HG02870 (cell line): ENCODE measurements around the gene TUBE1.
"Not testable (repeated sequence)": the region's sequence is repeated elsewhere in the genome, so short reads cannot be mapped to it uniquely, and the experiment has no call there.

ENCODE experiments used
- ATAC-seq: cut with Tn5 transposase; IDR thresholded peaks from one replicate; pipeline ENCODE4 v1.9.1; 2021; ENCODE audit warnings: mild to moderate bottlenecking, moderate library complexity; ENCODE audit not compliant: unreplicated experiment

The TUBE1 gene, protein sequence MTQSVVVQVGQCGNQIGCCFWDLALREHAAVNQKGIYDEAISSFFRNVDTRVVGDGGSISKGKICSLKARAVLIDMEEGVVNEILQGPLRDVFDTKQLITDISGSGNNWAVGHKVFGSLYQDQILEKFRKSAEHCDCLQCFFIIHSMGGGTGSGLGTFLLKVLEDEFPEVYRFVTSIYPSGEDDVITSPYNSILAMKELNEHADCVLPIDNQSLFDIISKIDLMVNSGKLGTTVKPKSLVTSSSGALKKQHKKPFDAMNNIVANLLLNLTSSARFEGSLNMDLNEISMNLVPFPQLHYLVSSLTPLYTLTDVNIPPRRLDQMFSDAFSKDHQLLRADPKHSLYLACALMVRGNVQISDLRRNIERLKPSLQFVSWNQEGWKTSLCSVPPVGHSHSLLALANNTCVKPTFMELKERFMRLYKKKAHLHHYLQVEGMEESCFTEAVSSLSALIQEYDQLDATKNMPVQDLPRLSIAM

DNA sequence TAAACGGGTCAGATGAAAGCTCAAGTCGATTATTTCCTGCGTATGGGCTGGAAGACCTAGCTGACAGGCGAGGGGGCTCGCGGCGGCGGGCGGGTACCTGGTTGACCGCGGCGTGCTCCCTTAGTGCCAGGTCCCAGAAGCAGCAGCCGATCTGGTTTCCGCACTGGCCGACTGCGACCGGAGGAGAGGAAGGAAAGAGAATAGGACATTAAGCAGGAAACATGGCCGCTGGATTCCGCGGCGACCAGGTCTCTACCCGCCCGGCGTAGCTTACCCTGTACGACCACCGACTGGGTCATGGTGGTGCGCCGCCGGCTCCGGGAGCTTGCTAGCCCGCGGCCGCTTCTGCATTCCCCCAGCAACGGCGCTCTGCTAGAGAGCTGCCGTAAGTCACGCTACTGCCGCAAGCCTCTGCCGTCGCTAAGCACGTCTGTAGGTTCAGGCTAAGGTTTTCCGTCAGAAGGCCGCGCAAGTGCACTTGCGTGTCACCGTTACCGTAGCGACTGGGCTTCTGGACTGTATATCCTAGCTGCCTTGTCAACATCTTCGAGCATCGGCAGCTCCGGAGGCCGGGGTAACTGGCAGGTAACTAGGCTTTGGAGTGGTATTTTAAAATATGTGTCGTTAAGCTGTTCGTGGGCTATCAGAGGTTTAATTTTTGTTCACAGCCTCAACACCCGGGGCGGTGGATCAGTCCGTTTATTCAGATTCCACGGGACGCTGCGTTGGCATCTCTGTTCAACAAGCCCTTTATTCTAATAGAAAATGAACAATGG lies at the start of gene TUBE1, which contains the start of gene FAM229B:
TSS of gene TUBE1 (minus strand) at position 347 of the 776 bp plus-strand sequence. CDS start at position 299, 48 bp downstream.
TSS of gene FAM229B (plus strand) at position 456 of the 776 bp plus-strand sequence. CDS start 11,693 bp downstream, outside the sequence.
- peak; percentile 97 for ATAC-seq

DNA sequence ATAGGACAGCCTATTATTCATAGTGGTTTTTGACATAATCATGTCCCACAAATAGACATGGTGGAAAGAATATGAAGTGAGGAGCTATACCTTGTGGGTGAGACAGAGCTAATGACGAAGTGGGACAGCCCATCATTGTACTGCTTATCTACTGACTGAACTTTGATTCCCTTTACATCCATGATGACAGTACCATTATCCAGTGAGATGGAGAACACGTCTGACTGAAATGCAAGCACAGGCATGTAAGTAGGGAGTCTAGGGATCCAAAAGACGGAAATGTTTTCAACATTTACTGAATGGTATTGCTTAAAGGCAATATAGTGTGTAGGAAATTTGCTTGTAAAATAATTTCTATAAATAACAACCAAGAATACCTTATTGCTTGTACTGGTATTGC lies 43.6 kb upstream of the TUBE1 start:
- no peak for ATAC-seq

DNA sequence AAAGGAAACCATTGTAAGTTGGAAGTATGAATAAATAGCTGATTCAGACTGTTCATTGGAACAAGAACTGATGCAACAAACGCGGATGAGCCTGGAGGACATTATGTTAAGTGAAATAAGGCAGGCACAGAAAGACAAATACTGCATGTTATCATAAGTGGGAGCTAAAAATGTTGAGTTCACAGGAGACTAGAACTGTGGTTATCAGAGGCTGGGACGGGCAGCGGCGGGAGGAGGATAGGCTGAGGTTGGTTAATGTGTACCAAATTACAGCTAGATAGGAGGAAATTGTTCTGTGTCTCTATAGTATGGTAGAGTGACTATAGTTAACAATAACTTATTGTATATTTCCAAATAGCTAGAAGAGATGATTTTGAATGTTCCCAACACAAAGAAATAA lies 40.9 kb upstream of the TUBE1 start:
- no peak for ATAC-seq

DNA sequence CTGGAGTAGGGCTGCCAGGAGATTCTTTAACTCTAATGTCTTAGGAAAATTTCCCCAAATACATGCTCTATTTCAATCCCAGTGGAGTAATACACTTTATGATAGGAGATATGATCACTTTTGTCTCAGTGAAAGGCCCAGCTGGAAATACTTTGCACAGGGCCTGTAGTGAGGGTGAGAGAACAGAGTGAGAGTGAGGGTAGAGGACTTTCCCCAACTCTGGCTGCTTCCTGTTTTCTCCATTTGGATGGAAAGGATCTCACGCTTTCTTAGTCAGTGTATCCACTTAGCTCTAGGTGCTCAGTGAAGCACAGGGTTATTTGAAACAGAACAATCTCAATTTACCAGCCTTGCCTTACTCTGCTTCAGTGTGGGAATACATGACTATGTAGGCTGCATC lies 36.7 kb upstream of the TUBE1 start:
- no peak for ATAC-seq

DNA sequence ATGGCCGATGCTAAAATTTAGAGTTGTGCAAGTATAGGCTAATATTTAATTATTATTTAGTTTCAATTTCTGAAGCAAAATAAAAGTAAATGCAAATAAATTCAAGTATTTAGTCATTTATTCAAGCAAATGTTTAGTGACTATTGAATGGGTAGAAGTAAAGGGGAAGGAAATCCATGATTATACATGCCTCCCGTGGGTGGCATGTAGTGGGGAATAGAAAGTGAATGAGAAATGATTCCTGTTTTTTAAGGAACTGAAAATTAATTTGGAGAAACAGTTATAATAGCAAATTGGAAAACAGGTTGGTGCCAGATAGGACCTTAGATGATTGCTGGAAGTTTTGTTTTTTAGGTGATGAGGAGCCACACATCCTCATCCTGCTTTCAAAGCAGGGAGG lies 35.5 kb upstream of the TUBE1 start:
- ATAC-seq = no peak

DNA sequence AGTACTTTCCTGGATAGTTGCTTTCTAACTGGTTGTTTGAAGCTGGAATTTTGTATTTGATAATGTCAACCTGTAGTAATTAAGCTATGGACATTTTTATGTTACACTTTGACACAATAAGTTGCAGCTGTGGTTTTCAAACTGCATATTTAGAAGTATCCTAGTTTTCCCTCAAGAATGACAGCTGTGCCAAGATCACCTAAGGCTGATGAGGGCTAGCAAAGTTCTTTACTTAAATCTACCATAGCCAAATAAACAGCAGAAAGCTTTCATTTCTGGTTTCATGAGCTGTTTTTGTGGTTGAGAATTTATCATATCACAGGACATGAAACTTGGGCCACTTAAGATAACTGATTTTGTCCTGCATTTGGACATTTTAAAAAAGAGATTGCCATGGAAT lies 30.8 kb upstream of the TUBE1 start:
- ATAC-seq = no peak

DNA sequence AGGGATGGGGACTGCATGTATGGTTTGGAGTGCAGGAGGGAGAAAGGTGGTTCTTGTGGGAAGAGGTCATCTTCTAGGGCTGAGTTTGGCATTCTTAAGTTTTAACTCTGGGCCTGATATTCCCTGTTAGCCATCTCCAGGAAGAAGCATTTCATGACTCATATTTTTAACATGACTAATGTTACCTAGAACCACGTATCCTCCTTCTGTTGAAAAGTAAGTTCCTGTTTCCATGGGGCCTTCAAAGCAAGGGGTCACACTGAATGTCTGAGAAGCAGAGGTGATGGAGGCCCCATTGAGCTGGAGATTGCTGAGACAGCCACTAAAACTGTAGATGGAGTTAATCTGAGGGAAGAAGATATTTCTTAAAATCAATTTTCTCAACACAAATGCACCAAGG lies 30.3 kb upstream of the TUBE1 start:
- ATAC-seq = no peak

DNA sequence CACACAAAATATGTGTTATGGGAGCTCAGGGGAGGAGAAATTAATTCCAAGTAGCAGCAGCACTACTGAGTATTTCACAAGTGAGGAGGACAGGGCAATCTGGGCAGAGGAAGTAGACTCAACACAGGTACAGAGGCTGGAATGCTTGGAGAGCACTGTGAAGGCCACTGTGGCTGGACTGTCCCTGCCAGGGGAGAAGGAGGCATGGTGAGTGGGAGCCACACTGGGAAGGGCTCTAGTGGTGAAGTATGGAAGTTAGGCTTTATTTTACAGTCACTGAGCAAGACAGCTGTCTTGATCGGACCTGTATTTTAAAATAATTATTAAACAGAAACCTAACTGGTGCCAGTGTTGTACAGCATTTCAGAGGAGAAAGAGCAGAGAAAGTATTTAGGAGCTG lies 28.9 kb upstream of the TUBE1 start:
- ATAC-seq = no peak

DNA sequence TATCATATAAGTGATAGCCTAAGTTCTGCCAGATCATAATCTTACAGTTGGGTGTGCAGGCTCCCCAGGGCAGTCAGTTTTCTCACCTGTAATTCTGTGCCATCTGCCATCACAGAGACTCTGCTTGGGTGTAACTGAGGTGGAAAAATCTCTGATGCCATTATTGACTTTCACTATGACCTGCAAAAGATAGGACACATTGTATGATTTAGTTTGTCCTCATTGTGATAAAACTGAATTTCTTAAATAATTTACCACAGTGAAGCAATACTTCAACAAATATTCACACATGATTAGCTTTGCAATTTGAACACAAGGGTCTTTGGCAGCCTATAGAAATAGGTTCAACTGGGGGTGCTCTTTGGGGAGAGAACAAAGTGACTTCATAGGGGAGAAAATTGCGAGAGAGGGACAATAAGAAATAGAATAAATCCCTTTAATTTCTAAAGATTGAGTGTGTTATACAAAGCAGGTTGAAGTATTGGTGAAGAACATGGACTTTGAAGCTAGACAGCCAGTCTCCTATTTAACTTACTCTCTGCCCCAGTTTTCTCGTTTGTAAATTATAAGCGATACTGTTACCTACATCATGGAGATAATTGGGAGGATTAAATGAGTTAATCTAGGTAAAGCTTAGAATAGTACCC lies 27.4 kb upstream of the TUBE1 start:
- ATAC-seq = no peak

DNA sequence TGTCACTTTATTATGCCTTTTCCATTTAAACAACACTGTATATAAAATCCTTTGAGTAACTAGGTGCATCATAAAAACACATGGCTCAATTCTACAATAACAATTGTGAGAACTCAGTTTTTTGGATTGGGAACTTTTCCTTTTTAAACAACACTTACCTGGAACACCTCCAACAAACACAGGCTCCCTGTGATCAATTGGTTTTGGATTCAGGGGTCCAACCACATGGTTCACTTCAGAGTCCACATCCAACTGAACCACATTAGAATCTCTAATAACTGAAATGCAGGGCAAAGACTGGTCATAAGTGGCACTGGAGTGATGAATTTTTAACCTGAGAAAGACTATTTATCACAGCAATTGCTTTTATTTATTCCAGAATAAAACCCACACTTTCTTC lies 26.6 kb upstream of the TUBE1 start:
- ATAC-seq = no peak

DNA sequence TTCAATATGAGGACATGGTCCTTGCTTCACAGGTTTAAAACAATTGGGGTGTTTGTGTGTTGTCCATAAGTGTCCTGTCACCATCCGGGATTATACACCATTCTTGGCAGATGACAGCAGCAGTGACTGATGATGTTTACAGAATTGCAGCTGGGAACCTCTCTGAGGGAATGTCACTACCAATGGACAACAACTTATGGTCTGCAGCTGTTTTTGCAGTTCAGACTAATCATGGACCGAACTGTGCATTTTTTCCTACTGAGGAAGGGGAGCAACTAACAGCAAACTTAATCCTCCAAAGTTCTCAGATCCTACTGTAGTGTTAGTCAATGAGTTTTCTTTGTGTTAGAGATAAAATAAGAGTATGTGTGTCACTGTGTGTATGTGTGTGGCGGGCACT lies 26.1 kb upstream of the TUBE1 start:
- no peak for ATAC-seq

DNA sequence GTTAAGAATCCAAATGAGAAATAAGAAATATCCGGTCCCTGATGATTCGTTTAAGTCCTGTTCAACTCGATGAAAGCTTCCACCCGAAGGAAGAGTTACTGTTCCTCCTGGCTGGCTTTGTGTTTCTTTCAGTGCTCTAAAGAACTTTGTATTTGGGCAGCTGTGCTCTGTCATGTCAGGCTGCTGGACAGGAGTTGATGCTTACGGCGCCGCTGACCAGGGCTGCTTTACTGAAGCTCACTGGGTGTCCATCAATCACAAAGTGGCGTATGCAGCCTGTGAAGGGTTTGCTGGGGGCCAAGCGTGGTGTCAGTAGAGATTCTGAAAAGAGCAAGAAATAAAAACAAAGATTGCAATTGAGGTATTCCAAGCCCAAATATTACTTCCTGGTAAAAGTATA lies 22.0 kb upstream of the TUBE1 start:
- ATAC-seq = no peak

DNA sequence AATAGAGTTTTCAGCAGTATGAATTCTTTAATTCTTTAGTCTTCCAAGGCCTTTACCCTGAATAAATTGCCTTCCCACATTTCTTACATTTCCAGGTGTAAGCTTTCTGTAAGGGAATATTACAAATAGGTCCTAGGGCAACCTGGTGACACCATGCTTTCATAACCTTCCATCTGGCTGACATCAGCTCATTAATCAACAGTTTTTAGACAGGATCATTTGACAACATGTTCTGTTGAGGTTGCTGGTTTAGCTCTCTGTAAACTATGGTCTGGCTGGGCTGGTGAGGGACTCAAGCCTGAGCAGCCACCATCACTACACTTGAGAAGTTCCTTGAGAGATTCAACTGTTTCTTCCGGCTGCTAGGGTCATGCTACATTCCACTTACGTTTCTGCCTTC lies 19.3 kb upstream of the TUBE1 start:
- ATAC-seq = no peak

DNA sequence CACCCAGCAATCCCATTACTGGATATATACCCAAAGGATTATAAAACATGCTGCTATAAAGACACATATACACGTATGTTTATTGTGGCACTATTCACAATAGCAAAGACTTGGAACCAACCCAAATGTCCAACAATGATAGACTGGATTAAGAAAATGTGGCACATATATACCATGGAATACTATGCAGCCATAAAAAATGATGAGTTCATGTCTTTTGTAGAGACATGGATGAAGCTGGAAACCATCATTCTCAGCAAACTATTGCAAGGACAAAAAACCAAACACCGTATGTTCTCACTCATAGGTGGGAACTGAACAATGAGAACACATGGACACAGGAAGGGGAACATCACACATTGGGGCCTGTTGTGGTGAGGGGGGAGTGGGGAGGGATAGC lies 18.7 kb upstream of the TUBE1 start:
- ATAC-seq = not testable (repeated sequence)

DNA sequence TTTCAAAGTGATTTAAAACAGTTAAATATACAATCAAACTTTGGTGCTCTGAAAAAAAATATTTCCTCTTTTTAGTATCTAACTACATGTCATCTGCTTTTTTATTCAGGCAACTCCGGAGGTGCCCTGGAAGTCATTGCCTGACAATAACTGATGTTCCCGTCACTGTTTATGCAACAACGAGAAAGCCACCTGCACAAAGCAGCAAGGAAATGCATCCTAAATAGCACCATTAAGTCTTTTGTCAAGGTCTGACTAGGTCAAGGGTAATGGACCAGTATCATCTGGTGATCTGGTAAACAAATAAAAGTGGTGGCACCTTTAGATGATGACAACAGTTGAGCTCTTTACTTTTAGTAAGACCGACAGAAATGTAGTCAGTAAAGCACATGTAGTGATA lies 13.3 kb upstream of the TUBE1 start:
- ATAC-seq = no peak

DNA sequence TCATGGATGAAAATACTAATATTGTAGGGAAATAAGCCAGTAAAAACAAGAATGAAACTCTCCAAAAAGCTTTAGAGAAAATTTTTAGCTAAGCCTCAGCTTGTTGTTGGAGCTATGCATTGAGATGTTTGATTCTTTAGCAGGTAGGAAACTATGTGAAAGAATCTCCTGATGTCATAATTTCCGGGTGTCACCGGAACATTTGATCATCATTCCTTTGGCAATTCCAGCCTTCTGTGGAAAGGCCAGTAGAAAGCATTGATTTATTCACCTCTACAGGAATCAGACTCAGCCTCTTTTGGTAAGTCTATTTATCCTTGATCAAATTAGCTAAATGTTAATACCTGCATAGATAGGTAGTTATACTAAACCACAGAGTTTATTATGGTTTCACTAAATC lies 9.6 kb upstream of the TUBE1 start:
- no peak for ATAC-seq

DNA sequence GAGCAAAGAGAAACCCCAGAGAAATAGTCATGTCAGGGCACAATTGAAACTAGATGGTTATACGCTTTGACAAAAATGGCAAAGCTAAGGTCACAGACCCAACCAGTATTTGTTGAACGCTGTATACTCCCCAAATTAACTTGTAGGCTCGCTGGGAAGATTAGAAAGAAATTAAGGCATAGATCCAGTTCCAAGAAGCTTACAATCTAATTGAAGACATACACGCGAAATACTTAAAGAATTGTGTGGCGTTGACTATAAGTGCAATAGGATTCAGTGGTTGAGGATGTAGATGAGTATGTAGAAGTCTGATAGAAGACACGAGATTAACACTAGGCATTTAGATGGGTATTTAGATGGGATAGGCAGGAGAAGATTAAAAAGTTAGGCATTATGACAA lies 634 bp upstream of the TUBE1 start:
- ATAC-seq = no peak

DNA sequence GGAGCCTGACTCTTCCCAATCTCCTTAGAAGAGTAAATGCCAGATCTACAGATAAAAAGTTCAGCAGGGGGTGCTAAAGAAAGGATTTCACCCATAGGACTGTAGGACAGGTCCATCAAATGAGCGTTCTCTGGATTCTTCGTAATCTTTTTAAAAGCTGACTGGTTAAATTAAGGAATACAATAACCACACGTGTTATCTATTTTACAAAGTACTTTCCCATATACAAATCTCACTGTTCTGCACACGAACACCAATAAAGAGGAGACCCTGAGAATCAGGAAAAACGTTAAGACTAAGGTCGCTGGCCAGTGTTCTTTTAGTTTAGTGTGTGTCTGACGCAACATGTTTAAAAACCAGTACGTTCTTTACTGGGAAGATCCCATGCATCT lies 542 bp downstream of the TUBE1 start:
- ATAC-seq = peak; percentile 30

DNA sequence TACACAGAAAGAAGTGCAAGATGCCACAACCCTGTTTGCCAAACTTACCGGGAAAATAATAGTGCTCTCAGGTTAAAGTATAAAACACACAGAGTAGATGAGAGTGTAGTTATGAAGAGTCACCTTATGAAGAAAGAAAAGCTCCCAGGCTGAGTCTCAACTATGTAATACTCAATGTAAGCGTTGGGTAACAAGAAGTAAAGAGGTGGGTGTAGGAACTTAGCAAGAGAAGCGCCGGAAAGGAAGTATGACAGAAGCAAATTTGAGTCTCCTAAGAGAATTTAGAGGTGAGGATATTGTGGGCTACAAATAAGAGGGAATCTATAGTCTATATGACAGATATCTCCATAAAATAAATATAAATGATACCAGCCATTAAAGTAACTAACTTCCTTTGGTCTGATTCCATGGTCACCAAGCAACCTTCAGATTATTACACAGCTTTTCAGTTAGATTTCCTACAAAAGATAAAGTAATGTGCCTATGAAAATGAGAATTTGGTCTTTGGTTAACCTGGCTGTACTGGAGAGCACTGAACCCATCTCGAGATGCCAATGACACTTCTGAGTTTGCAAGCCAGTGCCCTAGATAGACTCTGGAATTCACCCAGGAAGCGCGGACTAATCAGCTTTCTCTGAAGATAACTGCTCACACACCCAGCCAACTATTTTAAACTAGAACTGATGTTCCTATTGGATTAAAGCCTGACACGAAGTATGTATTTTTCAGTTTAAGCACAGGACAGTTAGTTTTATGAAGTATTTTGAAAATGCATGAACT lies 1.8 kb downstream of the TUBE1 start:
- ATAC-seq = no peak

DNA sequence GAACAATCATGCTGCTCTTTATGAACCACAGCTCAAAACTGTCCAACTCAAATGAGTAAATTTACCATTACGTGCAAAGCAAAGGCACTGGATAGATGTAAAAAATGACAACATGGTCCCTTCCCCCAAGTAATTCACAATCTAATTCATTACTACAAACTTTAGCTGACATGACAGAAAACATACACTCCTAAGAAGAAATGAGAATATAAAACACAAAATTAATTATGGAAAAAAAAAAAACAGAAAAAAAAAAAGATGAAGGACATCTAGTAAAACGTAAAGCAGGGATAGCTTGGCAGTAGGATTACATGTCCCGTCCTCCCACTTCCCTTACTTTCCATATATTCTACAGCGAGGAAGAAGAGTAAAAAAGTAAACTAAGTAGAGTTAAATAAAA lies 5.7 kb downstream of the TUBE1 start:
- ATAC-seq = no peak

DNA sequence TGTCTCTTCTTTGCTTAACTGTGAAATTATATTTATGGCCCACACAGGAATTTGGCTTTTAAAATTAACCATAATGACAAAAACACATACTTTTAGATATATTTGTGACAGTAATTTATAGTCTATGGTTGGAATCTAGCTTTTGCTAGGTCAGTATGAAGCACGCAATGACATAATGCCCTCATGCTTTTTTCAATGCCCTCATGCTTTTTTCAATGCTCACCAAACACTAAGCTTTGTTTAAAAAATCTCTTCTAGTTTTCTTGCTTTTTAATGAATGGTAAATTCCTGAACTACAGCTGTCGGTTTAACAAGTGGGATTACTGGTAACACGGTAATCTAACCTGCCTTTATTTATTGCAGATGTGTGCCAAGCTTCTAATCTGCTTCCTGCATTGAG lies 20.7 kb downstream of the TUBE1 start:
- ATAC-seq = no peak
